HG03066 (cell line): ENCODE results near the gene DGKQ.

Experiments used
- ATAC-seq: cut with Tn5 transposase; IDR thresholded peaks from one replicate; pipeline ENCODE4 v1.9.1; 2021; ENCODE audit warnings: low read depth; ENCODE audit not compliant: unreplicated experiment

DGKQ gene

GRCh38 chr4:963276-964225 is 9.8 kb downstream of the DGKQ start:
- no peak for ATAC-seq

GRCh38 chr4:962231-963208 is 10.8 kb downstream of the DGKQ start:
- no peak for ATAC-seq

GRCh38 chr4:961351-962230 is 11.8 kb downstream of the DGKQ start:
- no peak for ATAC-seq

GRCh38 chr4:960636-961350 is 12.6 kb downstream of the DGKQ start:
- no peak for ATAC-seq

- no peak for ATAC-seq
Observed at GRCh38 chr4:960140-960635, 13.2 kb downstream of the DGKQ start.

- no peak for ATAC-seq
Observed at GRCh38 chr4:959338-960139, 13.8 kb downstream of the DGKQ start.

GRCh38 chr4:958696-959337 is 14.6 kb downstream of the DGKQ start:
- no peak for ATAC-seq

- ATAC-seq, result no peak
Observed at GRCh38 chr4:958314-958665, 15.1 kb downstream of the DGKQ start.

GRCh38 chr4:957581-958313 is 15.6 kb downstream of the DGKQ start:
- no peak for ATAC-seq

- ATAC-seq, result no peak
Observed at GRCh38 chr4:957231-957580, 16.2 kb downstream of the DGKQ start.

GRCh38 chr4:956531-957230 is 16.7 kb downstream of the DGKQ start:
- ATAC-seq, result no peak

GRCh38 chr4:955931-956381 is 17.4 kb downstream of the DGKQ start:
- no peak for ATAC-seq

- no peak for ATAC-seq
Observed at GRCh38 chr4:955161-955921, 18.0 kb downstream of the DGKQ start.

GRCh38 chr4:954211-955020 is 19.0 kb downstream of the DGKQ start:
- ATAC-seq, result no peak

GRCh38 chr4:953574-953915 is 19.8 kb downstream of the DGKQ start:
- ATAC-seq, result no peak
